Smooth muscle cell of trachea (primary cell): ENCODE results near the gene NPIPA1. TPM values are rescaled to one million over a fixed set of nuclear protein-coding genes. Genes with fewer than 3 reads are reported as not detected.

Experiments used
- total RNA-seq: library from RNA; depleted of rRNA; stranded (reverse); fragments of >200 nt; gene quantifications from 2 replicates; pipeline ENCODE4 v1.2.1, GENCODE V29; 2014

The NPIPA1 gene
- 79.7 and 90.5 TPM in 2 replicates for total RNA-seq

DNA sequence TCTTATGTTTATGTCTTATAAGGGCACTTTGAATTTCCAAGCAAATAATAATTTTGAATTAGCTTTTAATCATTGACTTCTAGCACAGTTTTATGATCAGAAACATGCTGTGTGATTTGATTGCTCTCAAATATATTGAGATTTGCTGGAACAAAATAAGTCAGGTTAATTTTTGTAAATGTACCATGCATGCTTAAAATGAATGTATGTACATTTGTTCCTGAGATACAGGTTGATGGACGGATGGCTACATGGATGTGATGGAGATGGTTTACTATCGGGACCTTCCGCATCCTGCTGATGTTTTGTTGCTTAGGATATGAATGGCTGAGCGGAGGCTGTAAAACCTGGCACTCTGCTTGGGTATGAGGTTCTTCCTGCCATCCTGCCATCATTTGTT, at the start of gene NPIPA1:
Gene NPIPA1 (plus strand): TSS at position 301 of the 400 bp plus-strand sequence. CDS start 0 bp downstream, at position 301.

DNA sequence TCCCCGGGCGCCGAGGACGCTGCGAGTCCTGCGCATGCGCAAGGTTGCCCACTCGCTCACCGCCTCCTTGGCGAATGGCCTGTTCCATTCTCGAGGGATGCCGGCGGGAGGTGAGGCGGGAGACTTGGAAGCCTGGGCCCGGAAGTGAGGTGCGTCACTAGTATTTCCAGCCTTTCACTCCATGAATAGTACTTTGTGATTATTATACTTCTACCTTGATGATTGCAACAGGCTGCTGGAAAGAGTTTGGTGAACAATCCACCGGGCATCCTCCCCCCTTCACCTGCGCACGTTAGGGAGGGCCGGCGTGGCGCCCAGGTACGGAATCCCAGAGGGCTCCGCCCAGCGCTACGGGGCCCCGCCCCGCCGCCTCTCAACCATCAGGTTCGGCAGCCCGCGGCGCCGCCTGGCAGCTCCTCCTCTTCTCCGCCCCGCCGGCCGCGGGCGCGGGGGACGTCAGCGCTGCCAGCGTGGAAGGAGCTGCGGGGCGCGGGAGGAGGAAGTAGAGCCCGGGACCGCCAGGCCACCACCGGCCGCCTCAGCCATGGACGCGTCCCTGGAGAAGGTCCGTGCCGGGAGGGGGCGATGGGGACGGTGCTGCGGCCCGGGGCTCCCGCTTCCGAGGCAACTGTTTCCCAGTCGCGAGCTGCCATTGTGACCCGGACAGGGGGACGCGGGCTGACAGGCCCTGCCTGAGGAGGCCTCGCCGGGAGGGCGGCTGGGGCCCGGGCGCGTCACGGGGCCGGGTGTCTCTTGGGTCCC, 37.6 kb downstream of the NPIPA1 start, which contains the start of gene PDXDC1:
Gene PDXDC1 (plus strand): TSS at position 371 of the 762 bp plus-strand sequence. CDS start 174 bp downstream, at position 545.

Other genes starting within 250 kb of the NPIPA1 start
- gene PLA2G10, start 243.1 kb upstream of the NPIPA1 start, total RNA-seq, result not detected in 2 replicates
- gene NPIPA3, start 234.0 kb upstream of the NPIPA1 start, total RNA-seq, result 0.33 and 1.2 TPM in 2 replicates
- gene NPIPA2, start 194.9 kb upstream of the NPIPA1 start, total RNA-seq, result 0.33 and 1.2 TPM in 2 replicates
- gene NOMO1, start 103.7 kb upstream of the NPIPA1 start, total RNA-seq, result 122 and 148 TPM in 2 replicates
- 78.4 and 79.1 TPM in 2 replicates for gene PDXDC1, start 37.6 kb downstream of the NPIPA1 start, total RNA-seq
- gene NTAN1, start 118.6 kb downstream of the NPIPA1 start, total RNA-seq, result 102 and 115 TPM in 2 replicates
- 30.3 and 37.1 TPM in 2 replicates for gene RRN3, start 156.8 kb downstream of the NPIPA1 start, total RNA-seq